ENCODE data around the gene VPS72. TPM values are rescaled to one million over a fixed set of nuclear protein-coding genes. Genes with fewer than 3 reads are reported as not detected.

VPS72 gene
- total and polyA plus RNA-seq, 10 of the 15 experiments (the other 5 are each of a cell fraction or from before 2014, with no cell fraction given), result 6.7 to 77.8 (median 58.1) TPM

- RAD21 ChIA-PET (ENCODE audit: unreplicated experiment), result interaction anchor here (2.7 kb wide), 1 partner anchor 10 kb away, joined by 13 read pairs; no protein-coding TSS in a partner anchor
- BruUV-seq (replicated peaks), result no TSS peak
- 56% methylated on average over 7 of the region's 7 CpGs for WGBS (ENCODE audit: insufficient coverage, insufficient replicate concordance, low lambda C conversion rate, missing lambda C conversion rate)
- H3K9me3 ChIP-seq (replicated peaks; ENCODE audit: control insufficient read depth, insufficient read depth, low read length), result no peaks in the 10 kb centered on the region
- ATAC-seq (no peak), DNase-seq (ENCODE audit: low read depth, low spot score) (no peak), FAIRE-seq (no peak)
- no peak overlapping the region for H3K27ac ChIP-seq (ENCODE audit: control insufficient read depth, insufficient read depth)
- no peak overlapping the region for H2AFZ ChIP-seq (ENCODE audit: control insufficient read depth, low read depth, low read length)
- H3K36me3 ChIP-seq (ENCODE audit: control insufficient read depth in 2 of 2, insufficient read depth in 2 of 2, low read length in 1 of 2), result no peaks in the 10 kb centered on the region
- H3K27me3 ChIP-seq (replicated peaks in 1 of 2; ENCODE audit: control insufficient read depth in 2 of 2, insufficient read depth in 2 of 2, low read length in 1 of 2), result peaks cover 0 to 8% of the 10 kb centered on the region in 2 experiments
- intact Hi-C loops (cut with micrococcal nuclease; ENCODE audit: unreplicated experiment), result no loop called here
- in situ Hi-C loops (cut with MboI), result no loop called here
- no peaks in the 10 kb centered on the region for H3K79me2 ChIP-seq (ENCODE audit: control insufficient read depth, insufficient read depth, low read length)
- no peak overlapping the region for H3K4me2 ChIP-seq (ENCODE audit: control insufficient read depth, insufficient read depth)
- SMC1A ChIA-PET (ENCODE audit: uncharacterized antibody, unreplicated experiment), result interaction anchor here (0.8 kb wide), 2 partner anchors 12 to 45 kb away, joined by 3 read pairs; partner anchors contain the start of gene TNFAIP8L2
- TF ChIP-seq BRCA1 (IDR thresholded peaks at IDR 0.05; ENCODE audit: low read depth, low read length), result no peak
- TF ChIP-seq CEBPB (IDR thresholded peaks at IDR 0.05; ENCODE audit: borderline replicate concordance in 1 of 2, low read depth in 2 of 2, low read length in 2 of 2), result no peak
- TF ChIP-seq NFIC (IDR thresholded peaks at IDR 0.05; ENCODE audit: low read depth, low read length), result no peak
- TF ChIP-seq RFX5 (IDR thresholded peaks at IDR 0.05; ENCODE audit: low read depth, low read length), result no peak
- no peak for TF ChIP-seq CUX1 (IDR thresholded peaks at IDR 0.05; ENCODE audit: insufficient replicate concordance, low read depth, low read length)
- no peak for TF ChIP-seq NR2C2 (IDR thresholded peaks at IDR 0.05; ENCODE audit: borderline replicate concordance, control insufficient read depth, insufficient read length, low read depth)
- no peak for TF ChIP-seq WRNIP1 (IDR thresholded peaks at IDR 0.05; ENCODE audit: borderline replicate concordance, low read depth, low read length)
- TF ChIP-seq SIN3A (IDR thresholded peaks at IDR 0.05; ENCODE audit: low read depth, low read length), result no peak
- no peak overlapping the region for H3K9ac ChIP-seq (ENCODE audit: control insufficient read depth, insufficient read depth, low read length)
- POLR2A ChIA-PET, result interaction anchor here (0.6 kb wide), 1 partner anchor 64 kb away, joined by 5 read pairs; no protein-coding TSS in a partner anchor
- no peaks in the 10 kb centered on the region; the same call in 1 of the 2 replicates for H4K20me1 ChIP-seq (ENCODE audit: control insufficient read depth, insufficient read depth)
- CTCF ChIA-PET, result interaction anchor here (1.0 to 1.3 kb wide), 3 partner anchors 12 to 45 kb away, joined by 3 to 6 read pairs (median 6); partner anchors contain the start of gene TNFAIP8L2
- H3K4me1 ChIP-seq (ENCODE audit: control insufficient read depth, insufficient read depth, low read length), result no peaks in the 10 kb centered on the region; the same call in 1 of the 2 replicates
- H3K4me3 ChIP-seq, result no peak overlapping the region
Measured at GRCh38 chr1:151144474-151145303, 45.3 kb downstream of the VPS72 start.
